Measurements from ENCODE around the gene KCNQ2. TPM values are rescaled to one million over a fixed set of nuclear protein-coding genes. Genes with fewer than 3 reads are reported as not detected.
A peak's percentile ranks its signal among the peaks of the same experiment; 100 is the strongest.

Gene KCNQ2
- polyA plus RNA-seq, 3 donors from 2014 or later: 0.73 TPM; not detected in 2

- no peak overlapping the region for H3K4me3 Mint-ChIP-seq
- H3K36me3 Mint-ChIP-seq: no peaks in the 10 kb centered on the region
- peaks cover 0 to under 1% of the 10 kb centered on the region in 2 donors for H3K4me1 Mint-ChIP-seq
- no peak overlapping the region for H3K27ac Mint-ChIP-seq
- peaks cover 1 to 5% (median 3%) of the 10 kb centered on the region in 3 donors for H3K27me3 Mint-ChIP-seq (ENCODE audit: low read depth in 3 of 3)
- H3K9me3 Mint-ChIP-seq: no peaks in the 10 kb centered on the region
- DNase-seq: no peak
Measured at GRCh38 chr20:63367446-63368055, 104.9 kb downstream of the KCNQ2 start.

- DNase-seq: no peak
- H3K9me3 Mint-ChIP-seq: no peaks in the 10 kb centered on the region
- peaks cover 0 to 2% of the 10 kb centered on the region in 2 donors for H3K4me1 Mint-ChIP-seq
- H3K27me3 Mint-ChIP-seq (ENCODE audit: low read depth in 3 of 3): peaks cover 3 to 5% (median 4%) of the 10 kb centered on the region in 3 donors
- H3K36me3 Mint-ChIP-seq: no peaks in the 10 kb centered on the region
- H3K4me3 Mint-ChIP-seq: no peak overlapping the region
- H3K27ac Mint-ChIP-seq: no peak overlapping the region
Measured at GRCh38 chr20:63366390-63367365, 105.8 kb downstream of the KCNQ2 start.

GRCh38 chr20:63365601-63366389 is 106.7 kb downstream of the KCNQ2 start:
- Mint-ChIP-seq H3K27me3 (ENCODE audit: low read depth in 3 of 3) (peaks cover 3 to 5% (median 4%) of the 10 kb centered on the region in 3 donors), H3K36me3 (no peaks in the 10 kb centered on the region), H3K4me1 (peaks cover 0 to 2% of the 10 kb centered on the region in 2 donors), H3K9me3 (no peaks in the 10 kb centered on the region), H3K4me3 (no peak overlapping the region), H3K27ac (no peak overlapping the region)
- DNase-seq: no peak

- H3K27me3 Mint-ChIP-seq (ENCODE audit: low read depth in 3 of 3): peaks cover 3 to 5% (median 4%) of the 10 kb centered on the region in 3 donors
- H3K4me3 Mint-ChIP-seq: no peak overlapping the region
- DNase-seq: no peak
- H3K4me1 Mint-ChIP-seq: peaks cover 0 to 2% of the 10 kb centered on the region in 2 donors
- no peaks in the 10 kb centered on the region for H3K9me3 Mint-ChIP-seq
- H3K36me3 Mint-ChIP-seq: no peaks in the 10 kb centered on the region
- H3K27ac Mint-ChIP-seq: no peak overlapping the region
Measured at GRCh38 chr20:63364801-63365585, 107.5 kb downstream of the KCNQ2 start.

- Mint-ChIP-seq H3K27me3 (ENCODE audit: low read depth in 3 of 3) (peaks cover under 1 to 6% (median 4%) of the 10 kb centered on the region in 3 donors), H3K9me3 (no peaks in the 10 kb centered on the region), H3K27ac (no peak overlapping the region), H3K36me3 (no peaks in the 10 kb centered on the region), H3K4me1 (peaks cover 0 to 2% of the 10 kb centered on the region in 2 donors), H3K4me3 (no peak overlapping the region)
- DNase-seq: no peak
Measured at GRCh38 chr20:63363981-63364561, 108.4 kb downstream of the KCNQ2 start.

GRCh38 chr20:63363013-63363957 is 109.2 kb downstream of the KCNQ2 start:
- H3K27me3 Mint-ChIP-seq (ENCODE audit: low read depth in 3 of 3): peaks cover 0 to 6% (median 4%) of the 10 kb centered on the region in 3 donors
- no peaks in the 10 kb centered on the region for H3K36me3 Mint-ChIP-seq
- no peaks in the 10 kb centered on the region for H3K9me3 Mint-ChIP-seq
- peak overlapping the region in 1 of 5 donors; percentile 20 for H3K4me3 Mint-ChIP-seq
- H3K4me1 Mint-ChIP-seq: peaks cover 0 to 2% of the 10 kb centered on the region in 2 donors
- no peak for DNase-seq
- H3K27ac Mint-ChIP-seq: no peak overlapping the region

GRCh38 chr20:63362436-63363009 is 109.9 kb downstream of the KCNQ2 start:
- DNase-seq: no peak
- peaks cover 0 to 2% of the 10 kb centered on the region in 2 donors for H3K4me1 Mint-ChIP-seq
- no peak overlapping the region for H3K27ac Mint-ChIP-seq
- no peaks in the 10 kb centered on the region for H3K36me3 Mint-ChIP-seq
- no peaks in the 10 kb centered on the region for H3K9me3 Mint-ChIP-seq
- H3K27me3 Mint-ChIP-seq (ENCODE audit: low read depth in 3 of 3): peaks cover 0 to 6% (median 4%) of the 10 kb centered on the region in 3 donors
- peak overlapping the region in 1 of 5 donors; percentile 20 for H3K4me3 Mint-ChIP-seq

- no peak overlapping the region for H3K4me3 Mint-ChIP-seq
- no peaks in the 10 kb centered on the region for H3K9me3 Mint-ChIP-seq
- peaks cover 0 to 2% of the 10 kb centered on the region in 2 donors for H3K4me1 Mint-ChIP-seq
- no peaks in the 10 kb centered on the region for H3K36me3 Mint-ChIP-seq
- no peak for DNase-seq
- no peak overlapping the region for H3K27ac Mint-ChIP-seq
- H3K27me3 Mint-ChIP-seq (ENCODE audit: low read depth in 3 of 3): peaks cover 0 to 5% (median 2%) of the 10 kb centered on the region in 3 donors
Measured at GRCh38 chr20:63361519-63362435, 110.7 kb downstream of the KCNQ2 start.

GRCh38 chr20:63360850-63361518 is 111.5 kb downstream of the KCNQ2 start, which contains the start of gene CHRNA4:
Gene CHRNA4, minus strand, starts transcription at chr20:63361349. Its CDS starts 184 bp downstream, at chr20:63361165.
- no peak for DNase-seq
- Mint-ChIP-seq H3K36me3 (no peaks in the 10 kb centered on the region), H3K27ac (no peak within 1 kb of the TSS), H3K4me1 (peaks cover 0 to 2% of the 10 kb centered on the region in 2 donors), H3K9me3 (no peaks in the 10 kb centered on the region), H3K4me3 (no peak within 1 kb of the TSS), H3K27me3 (ENCODE audit: low read depth in 3 of 3) (peaks cover 0 to 5% (median 2%) of the 10 kb centered on the region in 3 donors)
